Fibroblast of skin of abdomen (primary cell): ENCODE data around the gene MAP1LC3B.
A peak's percentile ranks its signal among the peaks of the same experiment; 100 is the strongest.

ENCODE experiments used
- DNase-seq: peaks from one replicate; pipeline ENCODE4 v3.0.0-alpha.2; 2013

Gene MAP1LC3B

GRCh38 chr16:87410530-87410929 is 18.4 kb downstream of the MAP1LC3B start:
- no peak for DNase-seq

GRCh38 chr16:87410968-87411367 is 18.8 kb downstream of the MAP1LC3B start:
- no peak for DNase-seq

- DNase-seq = no peak
These were observed 19.5 kb downstream of the MAP1LC3B start for GRCh38 chr16:87411375-87412271.

GRCh38 chr16:87412371-87412995 is 20.3 kb downstream of the MAP1LC3B start:
- DNase-seq = no peak

GRCh38 chr16:87412996-87413421 is 20.9 kb downstream of the MAP1LC3B start:
- DNase-seq = no peak

- no peak for DNase-seq
These were observed 22.1 kb downstream of the MAP1LC3B start for GRCh38 chr16:87414251-87414680.

- DNase-seq = no peak
These were observed 23.3 kb downstream of the MAP1LC3B start for GRCh38 chr16:87415441-87415840.

- peak; percentile 59 for DNase-seq
These were observed 24.8 kb downstream of the MAP1LC3B start for GRCh38 chr16:87416826-87417527.

GRCh38 chr16:87417528-87417910 is 25.4 kb downstream of the MAP1LC3B start:
- no peak for DNase-seq

- no peak for DNase-seq
These were observed 26.1 kb downstream of the MAP1LC3B start for GRCh38 chr16:87418216-87418615.

GRCh38 chr16:87418644-87419043 is 26.5 kb downstream of the MAP1LC3B start:
- no peak for DNase-seq

- DNase-seq = no peak
These were observed 28.2 kb downstream of the MAP1LC3B start for GRCh38 chr16:87420026-87421002.

- no peak for DNase-seq
These were observed 29.1 kb downstream of the MAP1LC3B start for GRCh38 chr16:87421003-87421912.

GRCh38 chr16:87422106-87422505 is 30.0 kb downstream of the MAP1LC3B start:
- no peak for DNase-seq

GRCh38 chr16:87423429-87423828 is 31.3 kb downstream of the MAP1LC3B start:
- DNase-seq = no peak

GRCh38 chr16:87424266-87424665 is 32.1 kb downstream of the MAP1LC3B start:
- no peak for DNase-seq

GRCh38 chr16:87425941-87426340 is 33.8 kb downstream of the MAP1LC3B start:
- no peak for DNase-seq

- no peak for DNase-seq
These were observed 34.5 kb downstream of the MAP1LC3B start for GRCh38 chr16:87426423-87427215.

GRCh38 chr16:87431926-87432325 is 39.8 kb downstream of the MAP1LC3B start:
- peak; percentile 79 for DNase-seq

GRCh38 chr16:87432330-87432915 is 40.3 kb downstream of the MAP1LC3B start:
- no peak for DNase-seq
